Fibroblast of mammary gland (primary cell): Measurements from ENCODE around the gene HIPK2.

Source experiments
- DNase-seq: peaks from one replicate; pipeline ENCODE4 v3.0.0-alpha.2; 2010; ENCODE audit warnings: low read depth
- H3K4me3 ChIP-seq: 2 replicates; pipeline ENCODE4 v1.5.1; 2011; ENCODE audit warnings: low read depth, mild to moderate bottlenecking, low read length, moderate library complexity; ENCODE audit not compliant: control insufficient read depth
- TF ChIP-seq, protein P1 (sequence below): conservative IDR thresholded peaks from 2 replicates; pipeline ENCODE4 v1.5.1; 2011; ENCODE audit warnings: low read depth, low read length, inconsistent platforms; ENCODE audit not compliant: control insufficient read depth, insufficient read depth

Gene HIPK2

DNA sequence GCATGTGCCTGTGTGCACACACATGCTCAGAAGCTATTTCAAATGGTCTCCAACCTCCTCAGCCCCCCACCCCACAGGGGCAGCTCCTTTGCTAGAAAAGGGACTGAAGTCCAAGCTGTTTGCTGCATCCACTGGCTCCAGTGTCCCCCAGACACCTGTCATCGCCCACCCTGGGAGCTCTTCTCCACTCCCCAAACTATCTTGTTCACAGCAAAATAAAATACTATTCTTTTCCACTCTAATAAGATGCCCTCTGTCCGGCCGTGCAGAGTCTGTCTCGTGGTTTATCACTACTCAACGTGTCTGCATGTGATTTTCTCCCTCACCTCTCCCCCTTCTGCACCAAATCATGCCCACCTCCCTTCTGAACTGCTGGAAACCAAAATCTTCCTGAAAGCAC lies 25.6 kb downstream of the HIPK2 start:
- no peak for DNase-seq
- TF ChIP-seq, protein P1, sequence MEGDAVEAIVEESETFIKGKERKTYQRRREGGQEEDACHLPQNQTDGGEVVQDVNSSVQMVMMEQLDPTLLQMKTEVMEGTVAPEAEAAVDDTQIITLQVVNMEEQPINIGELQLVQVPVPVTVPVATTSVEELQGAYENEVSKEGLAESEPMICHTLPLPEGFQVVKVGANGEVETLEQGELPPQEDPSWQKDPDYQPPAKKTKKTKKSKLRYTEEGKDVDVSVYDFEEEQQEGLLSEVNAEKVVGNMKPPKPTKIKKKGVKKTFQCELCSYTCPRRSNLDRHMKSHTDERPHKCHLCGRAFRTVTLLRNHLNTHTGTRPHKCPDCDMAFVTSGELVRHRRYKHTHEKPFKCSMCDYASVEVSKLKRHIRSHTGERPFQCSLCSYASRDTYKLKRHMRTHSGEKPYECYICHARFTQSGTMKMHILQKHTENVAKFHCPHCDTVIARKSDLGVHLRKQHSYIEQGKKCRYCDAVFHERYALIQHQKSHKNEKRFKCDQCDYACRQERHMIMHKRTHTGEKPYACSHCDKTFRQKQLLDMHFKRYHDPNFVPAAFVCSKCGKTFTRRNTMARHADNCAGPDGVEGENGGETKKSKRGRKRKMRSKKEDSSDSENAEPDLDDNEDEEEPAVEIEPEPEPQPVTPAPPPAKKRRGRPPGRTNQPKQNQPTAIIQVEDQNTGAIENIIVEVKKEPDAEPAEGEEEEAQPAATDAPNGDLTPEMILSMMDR: no peak

DNA sequence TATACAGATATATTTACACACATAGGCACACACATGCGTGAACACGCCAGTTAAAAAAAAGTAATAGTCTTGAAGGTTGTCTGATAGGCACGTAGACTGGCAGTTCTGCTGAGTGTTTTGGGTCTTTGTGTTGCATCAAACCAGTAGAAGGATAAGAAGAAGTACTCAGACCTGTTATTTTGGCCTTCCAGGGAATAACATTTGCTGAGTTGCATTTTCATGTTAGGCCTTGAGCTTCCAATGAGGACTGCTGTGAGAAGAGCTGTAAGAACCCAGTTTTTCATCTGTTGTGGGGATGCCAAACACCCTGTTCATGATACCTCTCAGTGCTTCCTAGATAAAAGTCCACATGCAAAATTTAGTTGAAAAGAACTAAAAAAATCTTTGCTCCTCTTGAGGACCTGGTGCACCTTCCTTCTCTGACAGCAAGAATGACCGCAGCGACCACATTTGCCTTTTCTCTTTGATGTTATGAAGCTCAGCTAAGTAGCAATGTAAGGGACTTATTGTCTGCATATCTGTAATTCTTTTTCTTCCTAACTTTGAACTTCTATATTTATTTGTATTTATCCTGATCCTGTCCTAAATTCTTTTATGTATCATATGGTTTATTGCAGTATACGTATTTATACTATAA lies 27.2 kb downstream of the HIPK2 start:
- TF ChIP-seq, protein P1: no peak
- no peak overlapping the region for H3K4me3 ChIP-seq
- DNase-seq: no peak

More for the DNA sequence above, 25.6 kb downstream of the HIPK2 start:
- no peak overlapping the region for H3K4me3 ChIP-seq

DNA sequence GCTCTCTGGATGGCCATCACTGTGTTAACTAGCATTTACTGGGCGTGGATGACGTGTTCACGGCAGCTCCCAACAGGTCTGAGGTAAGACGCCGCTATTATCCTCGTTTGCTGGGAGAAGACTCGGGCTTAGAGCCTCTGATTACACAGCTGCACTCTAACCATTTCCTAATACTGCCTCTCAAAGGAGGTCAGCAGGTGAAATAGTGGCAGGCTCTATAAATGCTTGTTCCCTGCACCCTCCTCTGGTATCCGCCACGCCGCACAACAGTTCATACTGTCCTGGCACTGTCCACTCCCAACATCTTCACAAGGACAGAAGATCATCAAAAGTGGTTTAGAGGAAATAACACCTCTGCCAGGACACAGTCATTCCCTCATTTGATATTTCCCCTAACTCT lies 28.3 kb downstream of the HIPK2 start:
- no peak overlapping the region for H3K4me3 ChIP-seq
- DNase-seq: no peak
- TF ChIP-seq, protein P1: no peak

DNA sequence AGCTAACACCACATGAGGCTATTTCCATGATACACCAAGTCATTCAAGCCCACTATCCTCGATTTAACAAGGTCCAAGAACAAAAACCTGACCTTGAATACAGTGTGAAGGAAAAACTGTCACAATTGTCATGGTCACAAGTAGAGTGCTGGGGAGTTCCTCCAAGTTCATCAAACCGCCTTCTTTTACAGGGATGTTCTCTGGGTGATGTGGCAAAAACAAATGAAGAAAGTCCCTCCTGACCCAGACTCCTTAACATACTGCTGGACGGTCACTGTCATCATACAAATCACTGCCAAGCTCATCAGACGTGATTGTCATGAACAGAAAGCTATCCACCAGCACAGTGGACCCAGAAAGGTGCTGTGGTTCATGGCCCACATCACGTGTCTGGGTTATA lies 28.9 kb downstream of the HIPK2 start:
- H3K4me3 ChIP-seq: no peak overlapping the region
- no peak for DNase-seq
- TF ChIP-seq, protein P1: no peak

DNA sequence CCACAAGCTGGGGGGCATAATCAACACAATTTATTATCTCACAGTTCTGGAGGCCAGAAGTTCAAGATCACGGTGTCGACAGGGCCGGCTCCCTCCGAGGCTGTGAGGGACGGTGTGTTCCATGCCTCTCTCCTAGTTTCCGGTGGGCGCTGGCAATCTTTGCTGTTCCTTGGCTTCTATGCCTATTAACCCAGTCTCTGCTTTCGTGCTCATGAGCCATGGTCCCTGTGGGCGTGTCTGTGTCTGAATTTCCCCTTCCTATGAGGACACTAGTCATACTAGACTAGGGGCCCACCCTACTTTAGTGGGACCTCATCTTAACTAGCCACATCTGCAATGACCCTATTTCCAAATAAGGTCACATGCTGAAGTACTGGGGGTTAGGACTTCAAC lies 29.4 kb downstream of the HIPK2 start:
- no peak for DNase-seq
- TF ChIP-seq, protein P1: no peak
- no peak overlapping the region for H3K4me3 ChIP-seq

DNA sequence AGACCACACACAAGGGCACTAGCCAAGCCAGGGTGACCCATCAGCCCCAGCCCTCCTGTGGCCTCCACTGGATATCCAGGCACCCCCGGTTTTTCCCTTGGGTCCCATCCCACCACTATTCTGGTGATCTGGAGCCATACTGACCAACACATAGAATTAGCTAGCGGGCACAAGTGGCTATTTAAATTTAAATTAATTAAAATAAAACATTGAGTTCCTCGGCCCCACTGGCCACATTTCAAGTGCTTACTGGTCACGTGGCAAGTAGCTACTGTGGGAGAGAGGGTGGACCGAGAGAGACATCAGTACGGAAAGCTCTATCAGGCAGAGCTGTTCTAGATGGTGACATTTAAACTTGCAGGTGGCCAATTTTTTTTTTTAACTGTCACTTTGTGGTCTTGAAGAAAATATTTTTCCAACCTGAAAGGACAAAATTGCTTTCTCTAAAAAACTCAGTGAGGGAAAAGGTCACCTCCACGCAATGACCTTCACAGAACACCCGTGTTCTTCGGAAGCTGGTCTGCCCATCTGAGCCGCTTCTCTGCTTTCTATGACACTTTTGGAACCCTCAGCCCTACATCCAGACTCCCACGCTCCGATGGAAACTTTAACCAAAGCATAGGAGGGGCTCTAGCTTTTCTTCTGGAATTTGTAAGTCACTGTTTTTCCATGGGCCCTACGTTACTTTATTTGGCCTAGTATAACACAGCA lies 30.0 kb downstream of the HIPK2 start:
- DNase-seq: no peak

More for the DNA sequence above, 30.0 kb downstream of the HIPK2 start:
- H3K4me3 ChIP-seq: no peak overlapping the region
- TF ChIP-seq, protein P1: no peak
